Vagina (tissue), 2 donors: ENCODE results near the gene VPS13C. TPM values are rescaled to one million over a fixed set of nuclear protein-coding genes. Genes with fewer than 3 reads are reported as not detected.

Source experiments
- DNase-seq, 2 donors: peaks; one replicate each; pipeline ENCODE4 v3.0.0-alpha.2; 2017; ENCODE audit errors: extremely low spot score in 2 of 2
- H3K27ac ChIP-seq: fragments of 200-600 bp; sonication (generic); one replicate; pipeline ENCODE4 v1.5.1; 2019
- H3K27me3 ChIP-seq: fragments of 200-600 bp; sonication (generic); one replicate; pipeline ENCODE4 v1.5.1; 2019
- H3K36me3 ChIP-seq, 2 donors: fragments of 200-600 bp; sonication (generic); one replicate each; pipeline ENCODE4 v1.5.1; 2017 to 2019
- H3K4me1 ChIP-seq: fragments of 200-600 bp; sonication (generic); one replicate; pipeline ENCODE4 v1.5.1; 2019
- H3K4me3 ChIP-seq, 2 donors: fragments of 200-600 bp; sonication (generic); 1 replicate in 1 of 2; 2 replicates in 1 of 2; pipeline ENCODE4 v1.5.1; 2016 to 2019
- H3K9me3 ChIP-seq: fragments of 200-600 bp; sonication (generic); one replicate; pipeline ENCODE4 v1.5.1; 2019
- CTCF ChIP-seq, 3 experiments: fragments of 450-650 bp in 2 of 3; fragments of 200-600 bp in 1 of 3; sonication (generic) in 1 of 3; IDR thresholded peaks; one replicate each; pipeline ENCODE4 v1.5.1; 2017 to 2019; ENCODE audit warnings: antibody characterized with exemption in 3 of 3, mild to moderate bottlenecking in 2 of 3, moderate library complexity in 2 of 3
- POLR2A ChIP-seq, 2 donors: fragments of 450-650 bp; IDR thresholded peaks; one replicate each; pipeline ENCODE4 v1.6.1; 2017; ENCODE audit warnings: antibody characterized with exemption in 2 of 2, mild to moderate bottlenecking in 2 of 2, moderate library complexity in 2 of 2
- POLR2AphosphoS5 ChIP-seq, 2 donors: sonication (generic); formaldehyde crosslinking; IDR thresholded peaks; one replicate each; pipeline ENCODE4 v1.9.0; 2017; ENCODE audit warnings: antibody characterized with exemption in 2 of 2, mild to moderate bottlenecking in 2 of 2, low read depth in 1 of 2; ENCODE audit not compliant: insufficient read depth in 1 of 2
- intact Hi-C: fragments of 100-400 bp; cut with DNase I; formaldehyde crosslinking; loops from one replicate; pipeline ENCODE4 v1.15.1; 2023
- total RNA-seq: library from RNA; depleted of rRNA; stranded (reverse); fragments of >200 nt; gene quantifications from one replicate; pipeline ENCODE4 v1.2.3, GENCODE V29; 2016

The VPS13C gene
- total RNA-seq, 1 donor from 2014 or later = 52.5 TPM

DNA sequence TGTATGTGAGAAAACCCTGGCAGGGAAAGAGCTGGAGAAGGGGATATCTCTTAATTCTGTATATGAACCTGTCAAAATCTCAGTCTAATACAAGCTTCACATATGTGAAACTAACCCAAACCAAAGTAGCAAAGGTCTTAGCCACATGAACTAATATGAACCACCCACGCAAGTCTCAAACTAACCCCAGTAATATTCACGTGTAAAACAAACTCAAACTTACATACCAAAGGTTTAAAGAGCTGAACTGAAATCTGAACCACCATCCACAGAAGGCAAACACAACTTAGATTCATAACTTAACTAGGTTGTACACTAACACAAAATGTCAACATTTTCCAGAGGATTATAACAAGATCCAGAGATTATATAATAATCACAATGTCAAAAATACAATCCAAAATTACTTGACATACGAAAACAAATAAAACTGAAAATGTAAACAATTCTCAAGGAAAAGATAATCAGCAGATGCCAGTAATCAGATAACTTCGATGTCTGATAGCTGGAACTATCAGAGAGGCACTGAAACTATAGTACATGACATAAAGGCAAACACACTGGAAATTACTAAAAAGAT lies 64.1 kb downstream of the VPS13C start:
- no peak for DNase-seq
- Histone ChIP-seq H3K27ac (no peak overlapping the region), H3K4me3 (no peak overlapping the region), H3K9me3 (no peaks in the 10 kb centered on the region), H3K27me3 (no peaks in the 10 kb centered on the region), H3K36me3 (no peaks in the 10 kb centered on the region), H3K4me1 (no peaks in the 10 kb centered on the region)
- intact Hi-C loops = no loop called here
- TF ChIP-seq CTCF (IDR thresholded peaks at IDR 0.05) (no peak), POLR2AphosphoS5 (IDR thresholded peaks at IDR 0.05; ENCODE audit: insufficient read depth in 1 of 2, low read depth in 1 of 2) (no peak), POLR2A (IDR thresholded peaks at IDR 0.05) (no peak)

- intact Hi-C loops = no loop called here
- DNase-seq = no peak
- H3K9me3 ChIP-seq = no peaks in the 10 kb centered on the region
- H3K4me1 ChIP-seq = no peaks in the 10 kb centered on the region
- TF ChIP-seq POLR2A (IDR thresholded peaks at IDR 0.05) (no peak), POLR2AphosphoS5 (IDR thresholded peaks at IDR 0.05; ENCODE audit: insufficient read depth in 1 of 2, low read depth in 1 of 2) (no peak), CTCF (IDR thresholded peaks at IDR 0.05) (no peak)
- H3K27me3 ChIP-seq = no peaks in the 10 kb centered on the region
- no peak overlapping the region for H3K4me3 ChIP-seq
- no peaks in the 10 kb centered on the region for H3K36me3 ChIP-seq
- no peak overlapping the region for H3K27ac ChIP-seq
Measured at GRCh38 chr15:61994216-61994615, 66.0 kb downstream of the VPS13C start.

- H3K27ac ChIP-seq = no peak overlapping the region
- H3K4me1 ChIP-seq = no peaks in the 10 kb centered on the region
- intact Hi-C loops = no loop called here
- H3K4me3 ChIP-seq = no peak overlapping the region
- H3K36me3 ChIP-seq = no peaks in the 10 kb centered on the region
- TF ChIP-seq POLR2AphosphoS5 (IDR thresholded peaks at IDR 0.05; ENCODE audit: insufficient read depth in 1 of 2, low read depth in 1 of 2) (no peak), POLR2A (IDR thresholded peaks at IDR 0.05) (no peak), CTCF (IDR thresholded peaks at IDR 0.05) (no peak)
- no peaks in the 10 kb centered on the region for H3K27me3 ChIP-seq
- no peak for DNase-seq
- H3K9me3 ChIP-seq = no peaks in the 10 kb centered on the region
Measured at GRCh38 chr15:61992518-61992917, 67.7 kb downstream of the VPS13C start.

DNA sequence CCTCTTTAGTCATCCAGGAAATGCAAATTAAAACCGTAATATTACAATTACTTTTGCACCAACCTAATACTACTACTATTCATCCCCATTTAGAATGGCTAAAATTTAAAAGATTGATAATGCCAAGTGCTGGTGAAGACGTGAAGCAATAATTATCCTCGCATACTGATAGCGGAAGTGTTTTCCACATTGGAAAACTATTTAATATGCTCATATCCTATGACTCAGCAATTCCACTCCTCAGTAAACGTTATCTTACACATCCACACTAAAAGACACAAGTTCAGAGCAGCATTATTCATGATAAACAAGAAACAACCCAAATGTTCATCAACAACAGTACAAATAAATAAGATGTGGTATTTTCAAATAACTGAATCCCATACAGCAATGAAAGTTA lies 70.6 kb downstream of the VPS13C start:
- no peak for TF ChIP-seq CTCF (IDR thresholded peaks at IDR 0.05)
- no peak for TF ChIP-seq POLR2AphosphoS5 (IDR thresholded peaks at IDR 0.05; ENCODE audit: insufficient read depth in 1 of 2, low read depth in 1 of 2)
- no peak for TF ChIP-seq POLR2A (IDR thresholded peaks at IDR 0.05)
- no peak for DNase-seq
- intact Hi-C loops = no loop called here
- Histone ChIP-seq H3K9me3 (no peaks in the 10 kb centered on the region), H3K36me3 (no peaks in the 10 kb centered on the region), H3K27me3 (no peaks in the 10 kb centered on the region), H3K27ac (no peak overlapping the region), H3K4me3 (no peak overlapping the region), H3K4me1 (no peaks in the 10 kb centered on the region)

DNA sequence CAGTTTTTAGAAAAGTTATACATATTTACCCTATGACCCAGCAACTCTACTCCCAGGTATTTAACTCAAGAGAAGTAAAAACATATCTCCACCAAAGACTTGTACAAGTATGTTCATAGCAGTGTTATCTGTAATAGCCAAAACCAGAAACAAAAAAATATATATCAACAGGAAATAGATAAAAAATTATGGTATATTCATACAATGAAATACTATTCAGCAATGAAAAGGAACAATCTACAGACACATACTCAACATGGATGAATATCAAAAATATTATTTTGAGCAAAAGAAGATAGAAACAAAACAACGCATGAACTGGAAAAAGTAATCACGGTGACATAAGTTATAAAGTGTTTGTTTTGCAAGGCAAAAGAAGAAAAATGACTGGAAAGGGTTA lies 72.4 kb downstream of the VPS13C start:
- Histone ChIP-seq H3K4me1 (no peaks in the 10 kb centered on the region), H3K27me3 (no peaks in the 10 kb centered on the region), H3K4me3 (no peak overlapping the region), H3K9me3 (no peaks in the 10 kb centered on the region), H3K27ac (no peak overlapping the region), H3K36me3 (no peaks in the 10 kb centered on the region)
- DNase-seq = no peak
- TF ChIP-seq POLR2A (IDR thresholded peaks at IDR 0.05) = no peak
- no peak for TF ChIP-seq POLR2AphosphoS5 (IDR thresholded peaks at IDR 0.05; ENCODE audit: insufficient read depth in 1 of 2, low read depth in 1 of 2)
- TF ChIP-seq CTCF (IDR thresholded peaks at IDR 0.05) = no peak
- intact Hi-C loops = no loop called here
